Measurements from ENCODE around the gene ATXN10. TPM values are rescaled to one million over a fixed set of nuclear protein-coding genes. Genes with fewer than 3 reads are reported as not detected.

The ATXN10 gene
- total RNA-seq, 1 experiment from 2014 or later, result 135 TPM

DNA sequence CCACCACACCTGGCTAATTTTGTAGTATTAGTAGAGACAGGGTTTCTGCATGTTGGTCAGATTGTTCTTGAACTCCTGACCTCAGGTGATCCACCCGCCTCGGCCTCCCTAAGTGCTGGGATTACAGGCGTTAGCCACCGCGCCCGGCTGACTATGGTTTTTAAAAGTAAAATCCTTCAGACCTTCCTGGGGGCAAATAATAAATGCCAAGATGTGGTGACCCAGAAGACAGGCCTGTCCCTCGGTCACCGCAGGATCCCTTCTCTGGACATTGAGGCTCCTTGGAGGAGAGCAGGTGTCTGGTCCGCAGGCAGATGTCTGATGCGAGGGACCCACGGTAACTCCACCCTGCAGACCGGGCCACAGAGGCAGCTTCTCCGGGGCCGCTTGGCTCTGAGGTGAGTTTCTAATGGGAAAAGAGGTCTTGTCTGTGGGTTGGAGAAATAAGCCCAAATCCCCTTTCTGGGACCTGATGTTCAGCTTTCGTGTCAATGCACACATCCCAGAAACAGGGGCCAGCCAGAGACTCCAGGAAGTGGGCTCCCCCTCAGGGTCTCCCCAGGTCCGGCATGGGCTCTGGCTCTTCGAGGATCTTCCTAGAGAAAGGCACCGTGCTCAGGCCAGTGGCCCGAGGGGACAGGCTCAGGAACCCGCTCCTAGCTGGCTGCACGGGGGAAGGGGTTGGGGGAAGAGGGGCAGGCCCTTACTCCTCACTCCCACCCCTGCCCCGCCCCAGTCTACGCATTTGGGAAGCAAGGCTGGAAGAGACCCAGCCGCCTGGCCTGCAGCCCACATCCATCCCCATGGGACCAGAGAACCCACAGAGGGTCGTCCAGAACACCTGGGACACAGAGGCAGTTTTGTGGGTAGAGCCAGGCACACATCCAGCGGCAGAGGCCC lies 204.8 kb downstream of the ATXN10 start:
- no peak overlapping the region for H3K4me3 ChIP-seq (replicated peaks in 1 of 2; ENCODE audit: low read depth in 1 of 2, low read length in 2 of 2)
- no peak overlapping the region for H3K4me2 ChIP-seq (ENCODE audit: low read length)
- H3K79me2 ChIP-seq (ENCODE audit: insufficient read depth, low read length), result no peaks in the 10 kb centered on the region
- H3K27me3 ChIP-seq (ENCODE audit: insufficient read depth, low read length), result no peaks in the 10 kb centered on the region
- ATAC-seq, result no peak
- BruUV-seq (replicated peaks), result no TSS peak
- no peak overlapping the region for H2AFZ ChIP-seq (ENCODE audit: low read depth, low read length, poor library complexity, severe bottlenecking)
- ChIA-PET POLR2A (interaction anchor here (0.7 kb wide), 1 partner anchor 235 kb away, joined by 4 read pairs; no protein-coding TSS in a partner anchor), RAD21 (ENCODE audit: low non-redundant PET in 1 of 2, low total read pairs in 2 of 2, uncharacterized antibody in 2 of 2, unreplicated experiment in 2 of 2) (no interaction called here), CTCF (no interaction called here)
- peaks cover 0 to 7% of the 10 kb centered on the region in 2 experiments; a peak in 1 of 4 replicates for H3K9me3 ChIP-seq (ENCODE audit: control insufficient read depth in 1 of 2, insufficient read depth in 1 of 2, low read depth in 1 of 2, low read length in 2 of 2)
- no peaks in the 10 kb centered on the region for H3K36me3 ChIP-seq (ENCODE audit: control insufficient read depth in 1 of 2, insufficient read depth in 2 of 2, low read length in 2 of 2)
- H4K20me1 ChIP-seq (ENCODE audit: insufficient read depth), result no peaks in the 10 kb centered on the region
- 0 out of 2 replicates have a peak, but pooled peaks cover 3% of the 10 kb centered on the region for H3K9me2 ChIP-seq (ENCODE audit: insufficient read depth)
- no peak overlapping the region for H3K27ac ChIP-seq (ENCODE audit: low read depth, low read length)
- peaks cover 0 to 2% of the 10 kb centered on the region in 2 experiments; a peak in 2 of 4 replicates for H3K4me1 ChIP-seq (ENCODE audit: control insufficient read depth in 1 of 2, insufficient read depth in 2 of 2, low read length in 2 of 2)
- no peak overlapping the region for H3K9ac ChIP-seq (ENCODE audit: low read length)
- intact Hi-C loops (cut with micrococcal nuclease), result no loop called here
- TF ChIP-seq, protein P1, sequence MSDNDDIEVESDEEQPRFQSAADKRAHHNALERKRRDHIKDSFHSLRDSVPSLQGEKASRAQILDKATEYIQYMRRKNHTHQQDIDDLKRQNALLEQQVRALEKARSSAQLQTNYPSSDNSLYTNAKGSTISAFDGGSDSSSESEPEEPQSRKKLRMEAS (IDR thresholded peaks at IDR 0.05), result no peak
- TF ChIP-seq EZH2phosphoT487 (IDR thresholded peaks at IDR 0.05; ENCODE audit: borderline replicate concordance), result no peak
- TF ChIP-seq POLR2AphosphoS5 (IDR thresholded peaks at IDR 0.05; ENCODE audit: low read depth, low read length), result no peak
- TF ChIP-seq TCF7L2 (IDR thresholded peaks at IDR 0.05; ENCODE audit: borderline replicate concordance, extremely low read depth, insufficient read depth, insufficient read length), result no peak
- TF ChIP-seq ELF1 (IDR thresholded peaks at IDR 0.05; ENCODE audit: borderline replicate concordance, low read depth), result no peak
- TF ChIP-seq, protein P2, sequence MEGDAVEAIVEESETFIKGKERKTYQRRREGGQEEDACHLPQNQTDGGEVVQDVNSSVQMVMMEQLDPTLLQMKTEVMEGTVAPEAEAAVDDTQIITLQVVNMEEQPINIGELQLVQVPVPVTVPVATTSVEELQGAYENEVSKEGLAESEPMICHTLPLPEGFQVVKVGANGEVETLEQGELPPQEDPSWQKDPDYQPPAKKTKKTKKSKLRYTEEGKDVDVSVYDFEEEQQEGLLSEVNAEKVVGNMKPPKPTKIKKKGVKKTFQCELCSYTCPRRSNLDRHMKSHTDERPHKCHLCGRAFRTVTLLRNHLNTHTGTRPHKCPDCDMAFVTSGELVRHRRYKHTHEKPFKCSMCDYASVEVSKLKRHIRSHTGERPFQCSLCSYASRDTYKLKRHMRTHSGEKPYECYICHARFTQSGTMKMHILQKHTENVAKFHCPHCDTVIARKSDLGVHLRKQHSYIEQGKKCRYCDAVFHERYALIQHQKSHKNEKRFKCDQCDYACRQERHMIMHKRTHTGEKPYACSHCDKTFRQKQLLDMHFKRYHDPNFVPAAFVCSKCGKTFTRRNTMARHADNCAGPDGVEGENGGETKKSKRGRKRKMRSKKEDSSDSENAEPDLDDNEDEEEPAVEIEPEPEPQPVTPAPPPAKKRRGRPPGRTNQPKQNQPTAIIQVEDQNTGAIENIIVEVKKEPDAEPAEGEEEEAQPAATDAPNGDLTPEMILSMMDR (IDR thresholded peaks at IDR 0.05 in 2 of 3, conservative IDR thresholded peaks at IDR 0.05 in 1 of 3; ENCODE audit: borderline replicate concordance in 1 of 3, insufficient read depth in 1 of 3, low read depth in 2 of 3, low read length in 2 of 3), result no peak
- no peak for TF ChIP-seq ZNF274 (IDR thresholded peaks at IDR 0.05; ENCODE audit: low read depth, low read length)
- no peak for TF ChIP-seq ZFX (IDR thresholded peaks at IDR 0.05)
- TF ChIP-seq EGR1 (IDR thresholded peaks at IDR 0.05; ENCODE audit: low read depth), result no peak
- no peak for TF ChIP-seq CEBPB (IDR thresholded peaks at IDR 0.05; ENCODE audit: low read depth)
- TF ChIP-seq JUND (IDR thresholded peaks at IDR 0.05), result no peak
- TF ChIP-seq, protein P3, sequence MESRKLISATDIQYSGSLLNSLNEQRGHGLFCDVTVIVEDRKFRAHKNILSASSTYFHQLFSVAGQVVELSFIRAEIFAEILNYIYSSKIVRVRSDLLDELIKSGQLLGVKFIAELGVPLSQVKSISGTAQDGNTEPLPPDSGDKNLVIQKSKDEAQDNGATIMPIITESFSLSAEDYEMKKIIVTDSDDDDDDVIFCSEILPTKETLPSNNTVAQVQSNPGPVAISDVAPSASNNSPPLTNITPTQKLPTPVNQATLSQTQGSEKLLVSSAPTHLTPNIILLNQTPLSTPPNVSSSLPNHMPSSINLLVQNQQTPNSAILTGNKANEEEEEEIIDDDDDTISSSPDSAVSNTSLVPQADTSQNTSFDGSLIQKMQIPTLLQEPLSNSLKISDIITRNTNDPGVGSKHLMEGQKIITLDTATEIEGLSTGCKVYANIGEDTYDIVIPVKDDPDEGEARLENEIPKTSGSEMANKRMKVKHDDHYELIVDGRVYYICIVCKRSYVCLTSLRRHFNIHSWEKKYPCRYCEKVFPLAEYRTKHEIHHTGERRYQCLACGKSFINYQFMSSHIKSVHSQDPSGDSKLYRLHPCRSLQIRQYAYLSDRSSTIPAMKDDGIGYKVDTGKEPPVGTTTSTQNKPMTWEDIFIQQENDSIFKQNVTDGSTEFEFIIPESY (IDR thresholded peaks at IDR 0.05; ENCODE audit: extremely low read depth, insufficient replicate concordance, low read length), result no peak
- no peak for TF ChIP-seq SIN3A (IDR thresholded peaks at IDR 0.05; ENCODE audit: low read depth)
- DNase-seq (ENCODE audit: low read depth, low spot score), result no peak
